8988T (cell line): ENCODE results near the gene IFI6.
A peak's percentile ranks its signal among the peaks of the same experiment; 100 is the strongest.

Experiments used
- DNase-seq: peaks from one replicate; pipeline ENCODE4 v3.0.0; 2011

IFI6 gene

GRCh38 chr1:27669876-27670275 is 2.1 kb downstream of the IFI6 start:
- no peak for DNase-seq

GRCh38 chr1:27668808-27669723 is 2.9 kb downstream of the IFI6 start:
- DNase-seq = peak; percentile 76

GRCh38 chr1:27668121-27668807 is 3.7 kb downstream of the IFI6 start:
- no peak for DNase-seq

- no peak for DNase-seq
Observed at GRCh38 chr1:27666791-27667254, 5.2 kb downstream of the IFI6 start.

GRCh38 chr1:27666294-27666693 is 5.7 kb downstream of the IFI6 start:
- DNase-seq = no peak

- DNase-seq = no peak
Observed at GRCh38 chr1:27665016-27665651, 6.9 kb downstream of the IFI6 start.

GRCh38 chr1:27664291-27664690 is 7.7 kb downstream of the IFI6 start:
- no peak for DNase-seq

GRCh38 chr1:27662707-27663393 is 9.1 kb downstream of the IFI6 start:
- DNase-seq = peak; percentile 64

GRCh38 chr1:27662261-27662660 is 9.7 kb downstream of the IFI6 start:
- DNase-seq = no peak

- no peak for DNase-seq
Observed at GRCh38 chr1:27661412-27662075, 10.4 kb downstream of the IFI6 start.

GRCh38 chr1:27660300-27660835 is 11.6 kb downstream of the IFI6 start:
- DNase-seq = no peak

GRCh38 chr1:27659497-27660299 is 12.3 kb downstream of the IFI6 start:
- peak; percentile 68 for DNase-seq

GRCh38 chr1:27658951-27659496 is 13.0 kb downstream of the IFI6 start:
- peak; percentile 40 for DNase-seq

- no peak for DNase-seq
Observed at GRCh38 chr1:27656157-27656893, 15.7 kb downstream of the IFI6 start.

GRCh38 chr1:27655151-27655937 is 16.6 kb downstream of the IFI6 start:
- no peak for DNase-seq

- no peak for DNase-seq
Observed at GRCh38 chr1:27652111-27652864, 19.7 kb downstream of the IFI6 start.

GRCh38 chr1:27650539-27651175 is 21.3 kb downstream of the IFI6 start:
- DNase-seq = no peak

- DNase-seq = no peak
Observed at GRCh38 chr1:27650171-27650538, 21.8 kb downstream of the IFI6 start.
